HG03378 (cell line): ENCODE results near the gene ZFYVE28.

Source experiments
- ATAC-seq: cut with Tn5 transposase; IDR thresholded peaks from one replicate; pipeline ENCODE4 v1.9.1; 2021; ENCODE audit warnings: mild to moderate bottlenecking, moderate library complexity; ENCODE audit not compliant: unreplicated experiment

ZFYVE28 gene

GRCh38 chr4:2306773-2307410 is 111.6 kb downstream of the ZFYVE28 start:
- no peak for ATAC-seq

- ATAC-seq, result no peak
Measured at GRCh38 chr4:2305766-2306501, 112.5 kb downstream of the ZFYVE28 start.

GRCh38 chr4:2304877-2305561 is 113.4 kb downstream of the ZFYVE28 start:
- ATAC-seq, result no peak

DNA sequence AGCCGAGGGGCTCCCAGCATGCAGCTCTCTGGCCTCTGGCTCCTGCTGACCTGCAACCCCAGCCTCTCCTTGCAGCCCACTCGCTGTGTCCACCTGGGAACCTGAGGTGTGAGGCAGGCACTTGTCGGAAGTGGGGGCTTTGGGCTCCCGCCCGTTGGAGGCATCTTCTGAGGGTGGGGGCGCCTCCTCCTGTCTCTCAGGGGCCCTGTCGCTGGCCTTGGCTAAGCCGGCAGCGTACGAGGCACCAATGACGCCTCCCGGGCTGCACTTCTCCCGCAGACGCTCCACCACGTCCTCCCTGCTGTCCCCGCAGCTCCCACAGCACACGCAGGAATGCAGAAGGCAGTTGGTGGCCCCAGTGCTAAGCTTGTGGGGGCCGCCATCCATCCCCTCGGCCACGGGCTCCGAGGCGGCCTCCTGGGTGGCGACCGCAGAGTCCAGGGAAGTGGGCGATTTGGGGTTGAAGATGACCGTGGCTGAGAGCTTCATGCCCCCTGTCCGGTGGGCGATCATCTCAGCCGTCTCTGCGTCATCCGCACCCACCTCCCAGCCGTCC is 114.0 kb downstream of the ZFYVE28 start:
- ATAC-seq, result no peak

DNA sequence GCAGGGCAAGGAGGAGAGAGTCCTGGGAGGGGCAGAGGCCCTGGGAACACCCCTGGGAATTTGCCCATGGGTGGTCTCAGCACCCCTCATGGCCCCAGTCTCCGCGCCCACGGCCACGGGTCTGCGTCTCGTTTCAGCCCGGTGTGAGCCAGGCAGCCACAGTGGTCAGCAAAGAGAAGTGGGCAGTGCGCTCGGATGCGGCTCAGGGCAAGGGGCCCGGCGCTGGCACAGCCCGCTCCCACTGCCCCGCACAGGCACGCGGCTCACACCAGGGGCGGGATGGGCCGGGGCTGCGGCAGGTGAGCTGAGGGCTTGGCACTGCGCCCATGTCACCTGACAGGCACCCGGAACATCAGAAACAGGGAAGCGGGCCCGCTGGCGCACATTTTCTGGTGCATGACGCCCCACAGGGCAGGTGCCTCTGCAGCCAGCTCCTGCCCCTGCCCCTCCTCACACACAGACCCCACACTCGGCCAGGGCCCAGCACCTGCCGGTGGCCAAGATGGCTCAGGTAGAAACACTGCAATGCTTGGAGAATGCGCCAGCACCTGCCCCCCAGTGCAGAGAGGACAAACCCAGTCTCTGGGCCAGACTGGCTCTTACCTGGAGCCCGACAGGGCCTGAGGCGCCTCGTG is 114.6 kb downstream of the ZFYVE28 start:
- ATAC-seq, result no peak

DNA sequence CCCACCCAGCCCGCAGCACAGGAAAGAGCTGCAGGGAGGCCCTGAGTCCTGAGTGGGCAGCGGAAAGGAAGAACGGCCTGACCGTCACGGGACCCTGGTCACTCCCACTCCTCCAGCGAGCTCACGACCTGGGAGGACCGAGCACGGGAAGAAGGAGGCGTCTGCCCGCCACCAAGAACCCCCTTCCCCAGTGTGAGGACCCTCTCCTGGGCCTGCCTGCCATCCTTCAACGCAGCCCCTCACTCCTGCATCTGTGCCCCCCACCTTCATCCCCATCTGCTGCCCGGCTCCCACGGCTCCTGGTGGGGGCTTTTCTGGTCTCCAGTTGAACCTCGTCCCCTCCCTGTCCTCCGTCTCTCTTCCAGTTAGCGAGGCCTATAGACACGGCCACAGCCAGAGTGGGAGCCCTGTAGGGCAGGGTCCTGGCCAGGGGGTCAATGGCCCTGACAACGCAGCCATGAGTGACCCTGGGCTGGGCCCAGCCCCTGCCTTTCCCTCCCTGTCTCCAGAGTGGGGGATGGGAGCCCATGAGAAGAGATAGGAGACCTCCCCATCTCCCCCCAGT is 115.2 kb downstream of the ZFYVE28 start:
- ATAC-seq, result no peak

GRCh38 chr4:2302387-2303119 is 115.9 kb downstream of the ZFYVE28 start:
- no peak for ATAC-seq

- no peak for ATAC-seq
Measured at GRCh38 chr4:2301806-2302205, 116.6 kb downstream of the ZFYVE28 start.

DNA sequence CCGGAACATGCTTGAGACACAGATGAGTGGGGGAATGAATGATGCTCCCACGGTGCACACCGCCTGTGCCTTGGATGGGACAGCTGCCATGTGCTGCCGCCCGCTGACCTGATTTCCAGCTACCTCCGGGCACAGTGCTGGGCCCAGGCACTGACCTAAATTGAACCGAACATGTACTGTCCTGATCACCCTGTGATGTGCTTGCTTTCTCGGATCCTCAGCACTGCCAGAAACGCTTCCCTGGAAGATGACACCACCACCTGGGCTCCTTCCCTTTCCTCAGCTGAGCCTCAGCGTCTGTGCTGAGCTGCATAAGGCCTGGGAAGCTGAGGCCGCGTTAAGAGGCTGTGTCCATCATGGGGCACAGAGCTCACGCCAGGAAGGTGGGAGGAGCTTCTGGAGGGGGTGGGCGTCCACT is 117.2 kb downstream of the ZFYVE28 start:
- ATAC-seq, result no peak

DNA sequence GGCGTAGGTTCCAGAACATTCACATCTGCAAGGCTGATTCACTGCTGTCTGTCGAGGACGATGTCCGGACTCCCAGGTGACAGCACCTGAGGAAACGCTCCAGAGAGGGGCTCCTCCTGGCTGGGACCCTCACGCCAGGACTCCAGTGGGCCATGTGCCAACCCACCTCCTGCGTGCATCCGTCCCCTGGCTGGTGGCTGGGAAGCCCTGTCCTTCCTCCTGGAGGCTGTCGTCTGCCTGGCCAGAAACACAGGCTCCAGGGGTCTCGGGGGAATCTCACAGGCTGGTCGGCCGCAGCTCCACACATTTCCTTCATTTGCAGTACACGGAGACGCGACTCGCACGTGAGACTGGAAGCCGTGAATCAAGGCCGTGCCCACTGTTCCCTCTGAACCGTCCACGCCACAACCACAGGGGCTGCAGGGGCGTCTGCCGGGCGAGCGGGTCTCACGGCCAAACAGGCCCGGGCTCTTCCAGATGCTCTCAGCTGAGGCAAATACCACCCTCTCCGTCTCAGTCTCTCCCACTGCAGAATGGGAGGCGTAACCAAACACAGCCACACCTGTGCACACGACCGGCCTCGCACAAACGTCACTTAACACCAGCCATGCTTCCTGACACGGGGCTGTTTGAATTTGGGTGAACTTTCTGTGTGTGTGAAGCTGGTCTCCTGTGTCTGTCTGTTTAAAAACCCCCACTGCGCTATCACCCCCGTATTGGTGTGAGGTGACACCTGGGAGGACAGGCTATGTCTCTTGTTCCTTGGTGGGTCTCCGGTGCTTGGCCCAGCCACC is 117.8 kb downstream of the ZFYVE28 start:
- no peak for ATAC-seq

DNA sequence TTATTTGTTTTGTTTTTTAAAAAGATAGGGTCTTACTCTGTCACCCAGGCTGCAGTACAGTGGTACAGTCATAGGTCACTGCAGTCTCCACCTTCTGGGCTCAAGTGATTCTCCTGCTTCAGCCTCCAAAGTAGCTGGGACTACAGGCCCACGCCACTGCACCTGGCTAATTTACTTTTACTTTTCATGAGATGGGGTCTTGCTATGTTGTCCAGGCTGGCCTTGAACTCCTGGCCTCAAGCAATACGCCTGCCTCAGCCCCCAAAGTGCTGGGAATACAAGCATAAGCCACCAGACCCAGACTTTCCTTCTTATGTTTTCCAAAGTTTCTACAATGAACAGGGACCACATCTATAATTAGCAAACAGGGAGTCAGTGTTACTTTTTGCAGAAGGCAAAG is 118.7 kb downstream of the ZFYVE28 start:
- no peak for ATAC-seq

DNA sequence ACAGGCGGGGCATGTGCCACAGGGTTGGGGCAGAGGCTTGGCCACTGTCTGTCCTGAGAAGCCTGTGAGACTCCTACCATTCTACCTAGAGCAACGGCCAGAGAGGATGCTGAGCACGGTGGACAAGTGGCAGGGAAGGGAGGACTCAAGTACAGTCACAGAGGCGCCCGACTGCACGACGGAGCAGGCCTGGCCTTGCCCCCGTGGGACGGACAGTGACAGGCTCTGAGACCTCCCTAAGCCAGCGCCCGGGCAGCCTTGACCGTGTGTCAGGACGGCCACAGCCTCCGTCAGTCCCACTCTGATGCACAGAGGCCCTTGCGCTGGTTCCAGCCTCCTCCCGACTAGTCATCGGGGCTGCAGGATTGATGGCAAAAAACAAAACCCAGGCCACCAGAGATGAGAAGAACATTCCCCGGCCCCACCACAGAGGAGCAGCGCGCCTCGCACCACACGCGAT is 119.9 kb downstream of the ZFYVE28 start:
- no peak for ATAC-seq

DNA sequence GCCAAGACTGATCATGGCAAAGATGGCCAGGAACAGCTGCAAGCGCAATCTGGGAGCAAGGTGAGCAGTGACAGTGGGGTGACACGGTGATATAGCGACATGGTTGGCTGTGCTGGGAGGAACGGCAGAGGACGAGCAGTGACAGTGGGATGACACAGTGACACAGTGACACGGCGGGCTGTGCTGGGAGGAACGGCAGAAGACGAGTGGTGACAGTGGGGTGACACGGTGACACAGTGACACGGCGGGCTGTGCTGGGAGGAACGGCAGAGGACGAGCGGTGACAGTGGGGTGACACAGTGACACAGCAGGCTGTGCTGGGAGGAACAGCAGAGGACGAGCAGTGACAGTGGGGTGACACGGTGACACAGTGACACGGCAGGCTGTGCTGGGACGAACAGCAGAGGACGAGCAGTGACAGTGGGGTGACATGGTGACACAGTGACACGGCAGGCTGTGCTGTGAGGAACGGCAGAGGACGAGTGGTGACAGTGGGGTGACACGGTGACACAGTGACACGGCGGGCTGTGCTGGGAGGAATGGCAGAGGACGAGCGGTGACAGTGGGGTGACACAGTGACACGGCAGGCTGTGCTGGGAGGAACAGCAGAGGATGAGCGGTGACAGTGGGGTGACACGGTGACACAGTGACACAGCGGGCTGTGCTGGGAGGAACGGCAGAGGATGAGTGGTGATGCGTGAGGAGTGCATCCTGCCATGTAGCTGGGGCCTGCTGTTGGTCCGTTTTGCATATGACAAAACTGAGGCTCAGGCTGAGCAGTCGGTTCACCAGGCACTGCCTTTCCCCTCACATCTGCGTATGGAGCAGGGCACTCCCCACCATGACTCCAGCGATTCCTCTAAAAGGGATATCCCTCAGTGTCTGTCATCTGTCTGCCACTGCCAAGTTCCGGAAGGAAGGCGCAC is 120.6 kb downstream of the ZFYVE28 start:
- ATAC-seq, result no peak

GRCh38 chr4:2296631-2297601 is 121.5 kb downstream of the ZFYVE28 start:
- ATAC-seq, result no peak

DNA sequence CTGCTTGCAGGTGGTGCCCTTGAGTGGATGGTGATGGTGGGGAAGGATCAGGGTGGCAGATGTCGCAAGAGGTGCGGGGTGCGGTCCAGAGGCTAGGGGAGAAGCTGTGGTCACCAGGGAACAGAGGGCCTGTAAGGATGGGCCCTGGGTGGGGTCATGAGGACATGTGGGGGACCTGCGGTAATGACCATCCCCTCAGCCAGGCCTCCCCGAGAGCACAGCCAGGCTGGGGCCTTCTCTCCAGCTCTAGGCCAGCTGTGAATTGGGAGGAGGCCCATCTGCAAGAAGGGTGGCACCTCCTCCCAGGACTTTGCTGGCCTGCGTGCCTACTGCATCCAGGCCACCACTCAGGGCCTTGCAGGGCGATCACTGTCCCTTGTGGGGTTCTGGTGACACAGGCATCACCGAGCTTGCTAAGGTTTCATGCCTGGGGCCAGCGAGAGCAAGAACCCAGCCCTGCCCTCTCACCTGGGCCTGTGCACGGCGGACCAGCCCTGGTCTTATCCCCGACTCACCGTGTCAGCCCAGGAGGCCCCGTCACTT is 122.5 kb downstream of the ZFYVE28 start:
- ATAC-seq, result no peak

GRCh38 chr4:2295500-2295899 is 122.9 kb downstream of the ZFYVE28 start:
- no peak for ATAC-seq

DNA sequence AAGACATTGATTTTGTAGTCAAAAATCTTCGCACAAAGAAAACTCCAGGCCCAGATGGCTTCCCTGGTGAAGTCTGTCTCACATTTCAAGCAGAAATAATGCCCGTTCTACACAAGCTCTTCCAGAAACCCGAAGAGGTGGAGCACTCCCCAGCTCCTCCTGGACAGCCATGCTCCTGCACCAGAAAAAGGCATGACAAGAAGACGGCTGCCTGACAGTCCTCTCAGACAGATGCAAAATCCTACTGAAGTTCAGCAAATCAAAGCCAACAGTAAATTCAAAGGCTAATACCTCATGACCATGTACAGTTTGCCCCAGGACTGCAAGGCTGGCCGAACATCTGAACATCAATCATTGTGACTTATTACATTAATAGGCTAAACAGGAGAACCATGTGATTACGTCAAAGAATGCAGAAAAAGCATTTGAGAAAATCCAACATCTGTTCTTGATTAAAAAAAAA is 125.8 kb downstream of the ZFYVE28 start:
- no peak for ATAC-seq
